HEK293 (cell line): ENCODE measurements around the gene PPP2R1B.

Experiments
- BCL11A ChIP-seq: fragments of 450-650 bp; formaldehyde crosslinking; IDR thresholded peaks from 2 replicates; pipeline ENCODE4 v1.5.1; 2016; ENCODE audit warnings: low read depth, missing biosample characterization, missing genetic modification characterization
- CTCF ChIP-seq: fragments of 450-650 bp; formaldehyde crosslinking; IDR thresholded peaks from 2 replicates; pipeline ENCODE4 v1.5.1; 2016; ENCODE audit warnings: missing biosample characterization, missing genetic modification characterization
- GLIS1 ChIP-seq: fragments of 450-650 bp; formaldehyde crosslinking; IDR thresholded peaks from 2 replicates; pipeline ENCODE4 v1.5.1; 2016; ENCODE audit warnings: missing biosample characterization, missing genetic modification characterization
- GLIS2 ChIP-seq: fragments of 450-650 bp; formaldehyde crosslinking; IDR thresholded peaks from 2 replicates; pipeline ENCODE4 v1.5.1; 2016; ENCODE audit warnings: missing biosample characterization, missing genetic modification characterization
- MEIS1 ChIP-seq: sonication (generic); formaldehyde crosslinking; IDR thresholded peaks from 2 replicates; pipeline ENCODE4 v1.8.1; 2022; ENCODE audit warnings: missing genetic modification reagents, mild to moderate bottlenecking, borderline replicate concordance
- RBAK ChIP-seq: fragments of 450-650 bp; formaldehyde crosslinking; IDR thresholded peaks from 2 replicates; pipeline ENCODE4 v1.5.1; 2016; ENCODE audit warnings: missing biosample characterization, missing genetic modification characterization
- SCRT2 ChIP-seq: fragments of 450-650 bp; formaldehyde crosslinking; IDR thresholded peaks from 2 replicates; pipeline ENCODE4 v1.5.1; 2016; ENCODE audit warnings: missing biosample characterization, missing genetic modification characterization
- WT1 ChIP-seq: fragments of 450-650 bp; formaldehyde crosslinking; IDR thresholded peaks from 2 replicates; pipeline ENCODE4 v1.5.1; 2016; ENCODE audit warnings: missing biosample characterization, missing genetic modification characterization
- ZBTB48 ChIP-seq: fragments of 450-650 bp; formaldehyde crosslinking; IDR thresholded peaks from 2 replicates; pipeline ENCODE4 v1.5.1; 2016; ENCODE audit warnings: missing biosample characterization, missing genetic modification characterization
- ZBTB6 ChIP-seq: fragments of 450-650 bp; formaldehyde crosslinking; IDR thresholded peaks from 2 replicates; pipeline ENCODE4 v1.5.1; 2017; ENCODE audit warnings: missing biosample characterization, missing genetic modification characterization
- ZFP41 ChIP-seq: fragments of 450-650 bp; formaldehyde crosslinking; IDR thresholded peaks from 2 replicates; pipeline ENCODE4 v1.5.1; 2016; ENCODE audit warnings: missing biosample characterization, missing genetic modification characterization, borderline replicate concordance
- ZNF114 ChIP-seq: fragments of 450-650 bp; formaldehyde crosslinking; IDR thresholded peaks from 2 replicates; pipeline ENCODE4 v1.5.0; 2017; ENCODE audit warnings: missing biosample characterization, missing genetic modification characterization
- ZNF146 ChIP-seq: fragments of 450-650 bp; formaldehyde crosslinking; IDR thresholded peaks from 2 replicates; pipeline ENCODE4 v1.5.1; 2016; ENCODE audit warnings: missing biosample characterization, missing genetic modification characterization
- ZNF174 ChIP-seq: fragments of 450-650 bp; formaldehyde crosslinking; IDR thresholded peaks from 2 replicates; pipeline ENCODE4 v1.5.0; 2017; ENCODE audit warnings: missing biosample characterization, mild to moderate bottlenecking, missing genetic modification characterization
- ZNF214 ChIP-seq: fragments of 450-650 bp; formaldehyde crosslinking; IDR thresholded peaks from 2 replicates; pipeline ENCODE4 v1.5.1; 2017; ENCODE audit warnings: missing biosample characterization, mild to moderate bottlenecking, missing genetic modification characterization, borderline replicate concordance
- ZNF24 ChIP-seq: fragments of 450-650 bp; formaldehyde crosslinking; IDR thresholded peaks from 2 replicates; pipeline ENCODE4 v1.5.1; 2016; ENCODE audit warnings: missing biosample characterization, missing genetic modification characterization
- ZNF266 ChIP-seq: fragments of 450-650 bp; formaldehyde crosslinking; IDR thresholded peaks from 2 replicates; pipeline ENCODE4 v1.5.1; 2016; ENCODE audit warnings: missing biosample characterization, missing genetic modification characterization, low read depth
- ZNF335 ChIP-seq: fragments of 450-650 bp; formaldehyde crosslinking; conservative IDR thresholded peaks from 2 replicates; pipeline ENCODE4 v1.5.1; 2016; ENCODE audit warnings: missing biosample characterization, missing genetic modification characterization
- ZNF394 ChIP-seq: fragments of 450-650 bp; formaldehyde crosslinking; IDR thresholded peaks from 2 replicates; pipeline ENCODE4 v1.5.1; 2016; ENCODE audit warnings: missing biosample characterization, missing genetic modification characterization, mild to moderate bottlenecking, moderate library complexity, borderline replicate concordance
- ZNF48 ChIP-seq: fragments of 450-650 bp; formaldehyde crosslinking; IDR thresholded peaks from 2 replicates; pipeline ENCODE4 v1.5.1; 2016; ENCODE audit warnings: missing biosample characterization, missing genetic modification characterization
- ZNF501 ChIP-seq: fragments of 450-650 bp; formaldehyde crosslinking; IDR thresholded peaks from 2 replicates; pipeline ENCODE4 v1.5.1; 2016; ENCODE audit warnings: missing biosample characterization, missing genetic modification characterization
- ZNF548 ChIP-seq: fragments of 450-650 bp; formaldehyde crosslinking; IDR thresholded peaks from 2 replicates; pipeline ENCODE4 v1.5.1; 2016; ENCODE audit warnings: missing biosample characterization, missing genetic modification characterization
- ZNF621 ChIP-seq: fragments of 450-650 bp; formaldehyde crosslinking; IDR thresholded peaks from 2 replicates; pipeline ENCODE4 v1.5.1; 2017; ENCODE audit warnings: missing biosample characterization, missing genetic modification characterization
- ZNF623 ChIP-seq: fragments of 450-650 bp; formaldehyde crosslinking; IDR thresholded peaks from 2 replicates; pipeline ENCODE4 v1.5.1; 2016; ENCODE audit warnings: missing biosample characterization, missing genetic modification characterization
- ZNF660 ChIP-seq: fragments of 450-650 bp; IDR thresholded peaks from 2 replicates; pipeline ENCODE4 v1.5.1; 2018; ENCODE audit warnings: missing biosample characterization, mild to moderate bottlenecking, missing genetic modification characterization
- ZNF707 ChIP-seq: fragments of 450-650 bp; formaldehyde crosslinking; IDR thresholded peaks from 2 replicates; pipeline ENCODE4 v1.5.1; 2016; ENCODE audit warnings: missing biosample characterization, missing genetic modification characterization
- ZNF76 ChIP-seq: fragments of 450-650 bp; formaldehyde crosslinking; IDR thresholded peaks from 2 replicates; pipeline ENCODE4; 2016; ENCODE audit warnings: low read depth, missing biosample characterization, missing genetic modification characterization, borderline replicate concordance
- ZNF768 ChIP-seq: fragments of 450-650 bp; formaldehyde crosslinking; IDR thresholded peaks from 2 replicates; pipeline ENCODE4 v1.5.1; 2018; ENCODE audit warnings: missing biosample characterization, mild to moderate bottlenecking, missing genetic modification characterization
- ZNF837 ChIP-seq: fragments of 450-650 bp; formaldehyde crosslinking; IDR thresholded peaks from 2 replicates; pipeline ENCODE4 v1.5.1; 2016; ENCODE audit warnings: missing biosample characterization, missing genetic modification characterization
- ZNF843 ChIP-seq: fragments of 450-650 bp; formaldehyde crosslinking; IDR thresholded peaks from 2 replicates; pipeline ENCODE4 v1.5.1; 2016; ENCODE audit warnings: missing biosample characterization, missing genetic modification characterization
- ZSCAN23 ChIP-seq: fragments of 450-650 bp; formaldehyde crosslinking; IDR thresholded peaks from 2 replicates; pipeline ENCODE4 v1.5.1; 2016; ENCODE audit warnings: missing biosample characterization, missing genetic modification characterization
- TF ChIP-seq, protein P1 (sequence below): fragments of 450-650 bp; formaldehyde crosslinking; IDR thresholded peaks from 2 replicates; pipeline ENCODE4 v1.5.1; 2016; ENCODE audit warnings: missing biosample characterization, missing genetic modification characterization, low read depth
- TF ChIP-seq, protein P2 (sequence below): fragments of 450-650 bp; formaldehyde crosslinking; IDR thresholded peaks from 2 replicates; pipeline ENCODE4 v1.5.1; 2016; ENCODE audit warnings: missing biosample characterization, missing genetic modification characterization
- TF ChIP-seq, protein P3 (sequence below): fragments of 450-650 bp; formaldehyde crosslinking; IDR thresholded peaks from 2 replicates; pipeline ENCODE4 v1.5.1; 2016; ENCODE audit warnings: missing biosample characterization, missing genetic modification characterization

The PPP2R1B gene

DNA sequence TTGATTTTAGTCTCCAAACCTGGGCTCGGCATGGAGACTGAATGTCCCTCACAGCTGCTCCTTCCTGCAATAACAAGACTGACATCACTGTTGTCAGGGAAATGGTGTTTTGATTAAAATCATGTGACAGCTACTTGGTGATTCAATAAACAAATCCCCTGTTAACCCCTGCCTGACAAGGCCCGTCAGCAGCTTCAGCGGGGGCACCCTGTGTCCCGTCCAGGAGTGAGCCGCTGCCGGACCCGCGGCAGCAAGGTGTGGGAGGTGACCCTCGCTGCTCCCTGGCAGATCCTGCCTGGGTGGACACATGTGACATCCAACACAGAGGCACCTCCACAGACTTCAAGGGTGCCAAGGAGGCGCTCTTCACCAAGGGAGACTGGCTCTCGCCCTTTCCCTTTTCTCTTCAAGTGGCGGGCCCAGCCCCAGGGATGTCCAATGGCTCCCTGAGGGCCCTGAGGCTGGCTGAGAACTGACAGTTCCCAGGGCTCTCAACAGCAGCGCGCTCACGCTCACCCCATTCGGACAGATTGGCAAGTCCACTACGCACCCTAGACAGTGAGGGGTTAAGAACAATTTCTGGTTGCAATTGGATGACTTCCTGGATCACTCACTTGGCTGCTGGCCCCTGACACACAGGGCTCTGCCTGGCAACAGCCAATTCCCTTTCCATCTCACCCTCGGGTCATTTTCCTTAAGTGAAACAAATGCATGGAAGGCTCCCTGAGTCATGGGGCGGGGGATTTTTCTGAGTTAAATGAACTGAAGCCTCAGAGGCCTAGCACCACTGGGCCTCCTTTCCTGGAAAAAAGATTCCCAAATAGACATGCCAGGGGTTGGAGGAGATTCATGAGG is 30.7 kb downstream of the PPP2R1B start (continued):
- TF ChIP-seq ZBTB6, result no peak
- peak; percentile 27; the same call in 1 of the 2 replicates for TF ChIP-seq ZNF660 (tag by site-specific recombination)
- no peak for TF ChIP-seq ZNF114 (tag by site-specific recombination)
- TF ChIP-seq ZNF146 (tag by site-specific recombination), result no peak
- TF ChIP-seq ZNF843 (tag by site-specific recombination), result peak; percentile 53; the same call in 1 of the 2 replicates
- TF ChIP-seq BCL11A (tag by site-specific recombination), result no peak
- TF ChIP-seq, protein P1, sequence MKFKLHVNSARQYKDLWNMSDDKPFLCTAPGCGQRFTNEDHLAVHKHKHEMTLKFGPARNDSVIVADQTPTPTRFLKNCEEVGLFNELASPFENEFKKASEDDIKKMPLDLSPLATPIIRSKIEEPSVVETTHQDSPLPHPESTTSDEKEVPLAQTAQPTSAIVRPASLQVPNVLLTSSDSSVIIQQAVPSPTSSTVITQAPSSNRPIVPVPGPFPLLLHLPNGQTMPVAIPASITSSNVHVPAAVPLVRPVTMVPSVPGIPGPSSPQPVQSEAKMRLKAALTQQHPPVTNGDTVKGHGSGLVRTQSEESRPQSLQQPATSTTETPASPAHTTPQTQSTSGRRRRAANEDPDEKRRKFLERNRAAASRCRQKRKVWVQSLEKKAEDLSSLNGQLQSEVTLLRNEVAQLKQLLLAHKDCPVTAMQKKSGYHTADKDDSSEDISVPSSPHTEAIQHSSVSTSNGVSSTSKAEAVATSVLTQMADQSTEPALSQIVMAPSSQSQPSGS (tag by site-specific recombination), result peak; percentile 61
- no peak for TF ChIP-seq ZSCAN23 (tag by site-specific recombination)
- peak; percentile 99 for TF ChIP-seq ZBTB48 (tag by site-specific recombination)
- no peak for TF ChIP-seq ZNF768 (tag by site-specific recombination)
- peak; percentile 65; the same call in 1 of the 2 replicates for TF ChIP-seq ZNF24
- peak; percentile 51; the same call in 1 of the 2 replicates for TF ChIP-seq SCRT2
- no peak for TF ChIP-seq MEIS1 (CRISPR knock-in tag)
- TF ChIP-seq, protein P2, sequence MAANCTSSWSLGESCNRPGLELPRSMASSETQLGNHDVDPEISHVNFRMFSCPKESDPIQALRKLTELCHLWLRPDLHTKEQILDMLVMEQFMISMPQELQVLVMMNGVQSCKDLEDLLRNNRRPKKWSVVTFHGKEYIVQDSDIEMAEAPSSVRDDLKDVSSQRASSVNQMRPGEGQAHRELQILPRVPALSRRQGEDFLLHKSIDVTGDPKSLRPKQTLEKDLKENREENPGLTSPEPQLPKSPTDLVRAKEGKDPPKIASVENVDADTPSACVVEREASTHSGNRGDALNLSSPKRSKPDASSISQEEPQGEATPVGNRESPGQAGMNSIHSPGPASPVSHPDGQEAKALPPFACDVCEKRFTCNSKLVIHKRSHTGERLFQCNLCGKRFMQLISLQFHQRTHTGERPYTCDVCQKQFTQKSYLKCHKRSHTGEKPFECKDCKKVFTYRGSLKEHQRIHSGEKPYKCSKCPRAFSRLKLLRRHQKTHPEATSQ (tag by site-specific recombination), result 0 out of 2 replicates have a peak, but pooled peaks have one; percentile 52
- peak; percentile 64 for TF ChIP-seq GLIS2 (tag by site-specific recombination)
- no peak for TF ChIP-seq ZNF621 (tag by site-specific recombination)
- TF ChIP-seq ZNF48 (tag by site-specific recombination), result no peak
- no peak; the same call in 1 of the 2 replicates for TF ChIP-seq ZNF76 (tag by site-specific recombination)
- no peak for TF ChIP-seq ZFP41
- TF ChIP-seq CTCF (tag by site-specific recombination), result peak; percentile 47; the same call in 1 of the 2 replicates
- TF ChIP-seq ZNF837 (tag by site-specific recombination), result no peak
- no peak for TF ChIP-seq RBAK (tag by site-specific recombination)
- TF ChIP-seq ZNF214 (tag by site-specific recombination), result no peak
- TF ChIP-seq ZNF174 (tag by site-specific recombination), result no peak
- TF ChIP-seq ZNF501 (tag by site-specific recombination), result no peak
- TF ChIP-seq GLIS1 (tag by site-specific recombination), result 0 out of 2 replicates have a peak, but pooled peaks have one; percentile 9
- TF ChIP-seq, protein P3, sequence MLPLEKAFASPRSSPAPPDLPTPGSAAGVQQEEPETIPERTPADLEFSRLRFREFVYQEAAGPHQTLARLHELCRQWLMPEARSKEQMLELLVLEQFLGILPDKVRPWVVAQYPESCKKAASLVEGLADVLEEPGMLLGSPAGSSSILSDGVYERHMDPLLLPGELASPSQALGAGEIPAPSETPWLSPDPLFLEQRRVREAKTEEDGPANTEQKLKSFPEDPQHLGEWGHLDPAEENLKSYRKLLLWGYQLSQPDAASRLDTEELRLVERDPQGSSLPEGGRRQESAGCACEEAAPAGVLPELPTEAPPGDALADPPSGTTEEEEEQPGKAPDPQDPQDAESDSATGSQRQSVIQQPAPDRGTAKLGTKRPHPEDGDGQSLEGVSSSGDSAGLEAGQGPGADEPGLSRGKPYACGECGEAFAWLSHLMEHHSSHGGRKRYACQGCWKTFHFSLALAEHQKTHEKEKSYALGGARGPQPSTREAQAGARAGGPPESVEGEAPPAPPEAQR (tag by site-specific recombination), result no peak
- TF ChIP-seq ZNF623 (tag by site-specific recombination), result no peak
- no peak for TF ChIP-seq ZNF548 (tag by site-specific recombination)
- TF ChIP-seq ZNF335 (tag by site-specific recombination), result peak; percentile 62
- peak; percentile 87 for TF ChIP-seq ZNF394 (tag by site-specific recombination)
- no peak for TF ChIP-seq ZNF707 (tag by site-specific recombination)
- 0 out of 2 replicates have a peak, but pooled peaks have one; percentile 18 for TF ChIP-seq WT1 (tag by site-specific recombination)
- TF ChIP-seq ZNF266 (tag by site-specific recombination), result no peak
